Neural cell (in vitro differentiated cells): ENCODE results near the gene FKBP2. TPM values are rescaled to one million over a fixed set of nuclear protein-coding genes. Genes with fewer than 3 reads are reported as not detected.

Experiments
- H2AFZ ChIP-seq: fragments of 200-600, 300-800 bp; sonication (generic), shearing (Covaris generic); 2 replicates; pipeline ENCODE4 v1.6.0; 2014; ENCODE audit warnings: low read depth, mild to moderate bottlenecking, antibody characterized with exemption, low read length, moderate library complexity
- H3F3A ChIP-seq: fragments of 200-600 bp; shearing (Covaris generic); 2 replicates; pipeline ENCODE4 v1.6.1; 2016; ENCODE audit warnings: mild to moderate bottlenecking, moderate library complexity, mixed read lengths, antibody characterized with exemption, low read length; ENCODE audit not compliant: insufficient read depth, poor library complexity, severe bottlenecking
- H3K27ac ChIP-seq: fragments of 200-600, 300-800 bp; sonication (generic), shearing (Covaris generic); 2 replicates; pipeline ENCODE4 v1.5.1; 2014; ENCODE audit warnings: mild to moderate bottlenecking, low read length, moderate library complexity
- H3K27me3 ChIP-seq: fragments of 300-800, 200-600 bp; sonication (generic), shearing (Covaris generic); 2 replicates; pipeline ENCODE4 v1.6.0; 2014; ENCODE audit warnings: mild to moderate bottlenecking, low read depth, low read length, moderate library complexity; ENCODE audit not compliant: insufficient read depth
- H3K36me3 ChIP-seq: fragments of 300-800, 200-600 bp; sonication (generic), shearing (Covaris generic); 2 replicates; pipeline ENCODE4 v1.5.1; 2014; ENCODE audit warnings: mild to moderate bottlenecking, antibody characterized with exemption, low read length, moderate library complexity; ENCODE audit not compliant: insufficient read depth
- H3K4me2 ChIP-seq: fragments of 300-800, 200-600 bp; sonication (generic), shearing (Covaris generic); 2 replicates; pipeline ENCODE4 v1.6.0; 2014; ENCODE audit warnings: mild to moderate bottlenecking, low read length
- H3K4me3 ChIP-seq: fragments of 300-800, 200-600 bp; sonication (generic), shearing (Covaris generic); 2 replicates; pipeline ENCODE4 v1.5.1; 2014; ENCODE audit warnings: mild to moderate bottlenecking, low read length, moderate library complexity
- H3K79me2 ChIP-seq: fragments of 200-600 bp; shearing (Covaris generic); replicated peaks from 2 replicates; pipeline ENCODE4 v1.6.0; 2014; ENCODE audit warnings: mild to moderate bottlenecking, low read length, moderate library complexity; ENCODE audit not compliant: insufficient read depth
- H3K9ac ChIP-seq: fragments of 300-800, 200-600 bp; sonication (generic), shearing (Covaris generic); 2 replicates; pipeline ENCODE4 v1.6.1; 2016; ENCODE audit warnings: mild to moderate bottlenecking, low read length, mixed read lengths
- H3K9me2 ChIP-seq: fragments of 200-600 bp; shearing (Covaris generic); 2 replicates; pipeline ENCODE4 v1.6.1; 2016; ENCODE audit warnings: mild to moderate bottlenecking, low read length, mixed read lengths; ENCODE audit not compliant: insufficient read depth
- H3K9me3 ChIP-seq: fragments of 200-600, 300-800 bp; sonication (generic), shearing (Covaris generic); 2 replicates; pipeline ENCODE4 v1.6.1; 2016; ENCODE audit warnings: mild to moderate bottlenecking, mixed run types, low read length, moderate library complexity, mixed read lengths
- H4K20me1 ChIP-seq: fragments of 200-600 bp; shearing (Covaris generic); 2 replicates; pipeline ENCODE4 v1.6.1; 2016; ENCODE audit warnings: mild to moderate bottlenecking, mixed run types; ENCODE audit not compliant: insufficient read depth
- EP300 ChIP-seq: fragments of 450-650 bp; conservative IDR thresholded peaks from 2 replicates; pipeline ENCODE4 v1.6.1; 2014; ENCODE audit warnings: antibody characterized with exemption, mild to moderate bottlenecking, moderate library complexity; ENCODE audit not compliant: poor library complexity, severe bottlenecking
- MXI1 ChIP-seq: fragments of 450-650 bp; conservative IDR thresholded peaks from 2 replicates; pipeline ENCODE4 v1.6.1; 2014; ENCODE audit warnings: antibody characterized with exemption, mild to moderate bottlenecking; ENCODE audit not compliant: poor library complexity, severe bottlenecking
- POLR2AphosphoS5 ChIP-seq: IDR thresholded peaks from 2 replicates; pipeline ENCODE4 v1.6.1; 2012
- RAD21 ChIP-seq: fragments of 450-650 bp; conservative IDR thresholded peaks from 2 replicates; pipeline ENCODE4 v1.6.1; 2014; ENCODE audit warnings: antibody characterized with exemption, mild to moderate bottlenecking, moderate library complexity
- polyA plus RNA-seq: library from polyadenylated mRNA; depleted of rRNA; stranded (reverse); fragments of >200 nt; gene quantifications from 2 replicates; pipeline ENCODE4 v1.2.3, GENCODE V29; 2014
- TF ChIP-seq, protein P1 (sequence below): fragments of 450-650 bp; IDR thresholded peaks from 2 replicates; pipeline ENCODE4 v1.5.1; 2014; ENCODE audit warnings: antibody characterized with exemption, mild to moderate bottlenecking, moderate library complexity; ENCODE audit not compliant: poor library complexity, severe bottlenecking
- TF ChIP-seq, protein P2 (sequence below): IDR thresholded peaks from 2 replicates; pipeline ENCODE4 v1.6.1; 2012; ENCODE audit warnings: borderline replicate concordance

Gene FKBP2
- polyA plus RNA-seq, 1 donor from 2014 or later: 47.4 TPM

DNA sequence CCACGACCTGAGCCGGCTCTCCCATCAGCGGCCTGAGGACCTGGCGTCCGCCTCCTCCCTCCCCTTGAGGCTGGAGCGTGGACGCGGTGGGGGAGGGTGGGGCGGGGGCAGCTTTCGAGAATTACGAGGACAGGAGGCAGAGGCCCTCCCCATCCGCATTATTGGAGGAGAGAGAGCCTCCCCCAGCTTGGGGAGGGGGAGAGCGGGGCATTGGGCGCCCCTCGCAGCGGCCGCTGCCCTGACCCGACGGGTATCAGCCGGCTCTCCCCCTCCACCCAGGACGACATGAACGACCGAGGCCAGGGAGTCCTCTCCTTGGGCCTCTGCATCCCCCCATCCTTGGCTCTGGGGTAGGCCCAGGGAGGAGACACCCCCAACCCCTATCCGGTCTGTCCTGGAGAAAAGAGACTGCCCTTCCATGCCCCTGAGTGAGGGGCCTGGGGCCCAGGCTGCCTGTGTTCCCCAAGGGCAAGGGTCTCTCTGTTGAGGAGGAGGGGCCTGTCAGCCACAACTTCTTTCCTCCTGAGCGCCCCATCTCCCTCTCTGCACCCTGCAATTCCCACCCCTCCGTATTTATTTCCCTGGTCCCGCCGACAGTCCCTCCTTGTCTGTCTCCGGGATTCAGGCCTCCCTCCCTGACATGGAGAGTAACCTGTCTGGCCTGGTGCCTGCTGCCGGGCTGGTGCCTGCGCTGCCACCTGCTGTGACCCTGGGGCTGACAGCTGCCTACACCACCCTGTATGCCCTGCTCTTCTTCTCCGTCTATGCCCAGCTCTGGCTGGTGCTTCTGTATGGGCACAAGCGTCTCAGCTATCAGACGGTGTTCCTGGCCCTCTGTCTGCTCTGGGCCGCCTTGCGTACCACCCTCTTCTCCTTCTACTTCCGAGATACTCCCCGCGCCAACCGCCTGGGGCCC, 45.2 kb downstream of the FKBP2 start:
- H3K9me2 ChIP-seq: no peaks in the 10 kb centered on the region
- peak overlapping the region; percentile 56 for H3K27ac ChIP-seq
- no peaks in the 10 kb centered on the region for H3K36me3 ChIP-seq
- H3K9me3 ChIP-seq: no peaks in the 10 kb centered on the region
- peaks cover 19% of the 10 kb centered on the region for H3K27me3 ChIP-seq
- TF ChIP-seq MXI1 (no peak), RAD21 (no peak)
- TF ChIP-seq, protein P1, sequence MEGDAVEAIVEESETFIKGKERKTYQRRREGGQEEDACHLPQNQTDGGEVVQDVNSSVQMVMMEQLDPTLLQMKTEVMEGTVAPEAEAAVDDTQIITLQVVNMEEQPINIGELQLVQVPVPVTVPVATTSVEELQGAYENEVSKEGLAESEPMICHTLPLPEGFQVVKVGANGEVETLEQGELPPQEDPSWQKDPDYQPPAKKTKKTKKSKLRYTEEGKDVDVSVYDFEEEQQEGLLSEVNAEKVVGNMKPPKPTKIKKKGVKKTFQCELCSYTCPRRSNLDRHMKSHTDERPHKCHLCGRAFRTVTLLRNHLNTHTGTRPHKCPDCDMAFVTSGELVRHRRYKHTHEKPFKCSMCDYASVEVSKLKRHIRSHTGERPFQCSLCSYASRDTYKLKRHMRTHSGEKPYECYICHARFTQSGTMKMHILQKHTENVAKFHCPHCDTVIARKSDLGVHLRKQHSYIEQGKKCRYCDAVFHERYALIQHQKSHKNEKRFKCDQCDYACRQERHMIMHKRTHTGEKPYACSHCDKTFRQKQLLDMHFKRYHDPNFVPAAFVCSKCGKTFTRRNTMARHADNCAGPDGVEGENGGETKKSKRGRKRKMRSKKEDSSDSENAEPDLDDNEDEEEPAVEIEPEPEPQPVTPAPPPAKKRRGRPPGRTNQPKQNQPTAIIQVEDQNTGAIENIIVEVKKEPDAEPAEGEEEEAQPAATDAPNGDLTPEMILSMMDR: peak; percentile 20
- H2AFZ ChIP-seq: peak overlapping the region; percentile 4
- H3K9ac ChIP-seq: peak overlapping the region; percentile 93
- H3K4me3 ChIP-seq: peak overlapping the region; percentile 90
- no peaks in the 10 kb centered on the region for H4K20me1 ChIP-seq
- peak overlapping the region; percentile 81 for H3K4me2 ChIP-seq
- H3F3A ChIP-seq: no peaks in the 10 kb centered on the region
- H3K79me2 ChIP-seq: peaks cover 11% of the 10 kb centered on the region

DNA sequence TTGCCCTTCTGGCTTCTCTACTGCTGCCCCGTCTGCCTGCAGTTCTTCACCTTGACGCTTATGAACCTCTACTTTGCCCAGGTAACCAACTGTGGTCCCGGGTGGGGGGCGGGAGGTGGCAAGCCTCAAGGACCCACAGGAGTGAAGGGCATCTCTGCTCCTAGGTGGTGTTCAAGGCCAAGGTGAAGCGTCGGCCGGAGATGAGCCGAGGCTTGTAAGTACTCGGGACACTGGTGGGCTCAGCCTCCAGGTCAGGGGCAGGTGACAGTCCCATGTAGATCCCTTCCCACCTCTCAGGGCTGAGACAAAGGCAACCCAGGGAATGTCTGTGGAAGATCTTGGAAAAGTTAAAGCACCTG, 45.9 kb downstream of the FKBP2 start:
- TF ChIP-seq EP300 (no peak), POLR2AphosphoS5 (no peak), MXI1 (no peak)
- TF ChIP-seq, protein P1: no peak
- TF ChIP-seq, protein P2, sequence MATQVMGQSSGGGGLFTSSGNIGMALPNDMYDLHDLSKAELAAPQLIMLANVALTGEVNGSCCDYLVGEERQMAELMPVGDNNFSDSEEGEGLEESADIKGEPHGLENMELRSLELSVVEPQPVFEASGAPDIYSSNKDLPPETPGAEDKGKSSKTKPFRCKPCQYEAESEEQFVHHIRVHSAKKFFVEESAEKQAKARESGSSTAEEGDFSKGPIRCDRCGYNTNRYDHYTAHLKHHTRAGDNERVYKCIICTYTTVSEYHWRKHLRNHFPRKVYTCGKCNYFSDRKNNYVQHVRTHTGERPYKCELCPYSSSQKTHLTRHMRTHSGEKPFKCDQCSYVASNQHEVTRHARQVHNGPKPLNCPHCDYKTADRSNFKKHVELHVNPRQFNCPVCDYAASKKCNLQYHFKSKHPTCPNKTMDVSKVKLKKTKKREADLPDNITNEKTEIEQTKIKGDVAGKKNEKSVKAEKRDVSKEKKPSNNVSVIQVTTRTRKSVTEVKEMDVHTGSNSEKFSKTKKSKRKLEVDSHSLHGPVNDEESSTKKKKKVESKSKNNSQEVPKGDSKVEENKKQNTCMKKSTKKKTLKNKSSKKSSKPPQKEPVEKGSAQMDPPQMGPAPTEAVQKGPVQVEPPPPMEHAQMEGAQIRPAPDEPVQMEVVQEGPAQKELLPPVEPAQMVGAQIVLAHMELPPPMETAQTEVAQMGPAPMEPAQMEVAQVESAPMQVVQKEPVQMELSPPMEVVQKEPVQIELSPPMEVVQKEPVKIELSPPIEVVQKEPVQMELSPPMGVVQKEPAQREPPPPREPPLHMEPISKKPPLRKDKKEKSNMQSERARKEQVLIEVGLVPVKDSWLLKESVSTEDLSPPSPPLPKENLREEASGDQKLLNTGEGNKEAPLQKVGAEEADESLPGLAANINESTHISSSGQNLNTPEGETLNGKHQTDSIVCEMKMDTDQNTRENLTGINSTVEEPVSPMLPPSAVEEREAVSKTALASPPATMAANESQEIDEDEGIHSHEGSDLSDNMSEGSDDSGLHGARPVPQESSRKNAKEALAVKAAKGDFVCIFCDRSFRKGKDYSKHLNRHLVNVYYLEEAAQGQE: no peak
- Histone ChIP-seq H4K20me1 (no peaks in the 10 kb centered on the region), H3K9me3 (no peaks in the 10 kb centered on the region), H3K79me2 (peaks cover 11% of the 10 kb centered on the region), H3K27ac (no peak overlapping the region), H3K27me3 (peaks cover 24% of the 10 kb centered on the region), H3K4me2 (peak overlapping the region; percentile 81), H3K4me3 (peak overlapping the region; percentile 90), H3K36me3 (no peaks in the 10 kb centered on the region), H3K9ac (peak overlapping the region; percentile 93), H3K9me2 (no peaks in the 10 kb centered on the region), H3F3A (no peaks in the 10 kb centered on the region), H2AFZ (no peak overlapping the region)
